H1 (cell line): ENCODE results near the gene NCOA5. TPM values are rescaled to one million over a fixed set of nuclear protein-coding genes. Genes with fewer than 3 reads are reported as not detected.

Source experiments
- CTCF ChIA-PET: fragments of 300-600 bp; sonication (Branson Sonifier 250); formaldehyde crosslinking; loops from one replicate; lab custom pipeline; 2021; ENCODE audit not compliant: partially characterized antibody; lab: Charles Lee
- POLR2A ChIA-PET: fragments of 300-600 bp; sonication (Branson Sonifier 250); formaldehyde crosslinking; loops from one replicate; lab custom pipeline; 2021; ENCODE audit warnings: inconsistent platforms; ENCODE audit not compliant: partially characterized antibody; lab: Charles Lee
- DNase-seq, 2 experiments: peaks; one replicate each; pipeline versions ENCODE4 v3.0.0 to v3.0.0-alpha.2; 2010 to 2022; ENCODE audit warnings: low spot score in 2 of 2, low read depth in 1 of 2, mixed read lengths in 1 of 2
- FAIRE-seq: peaks from 2 replicates; lab custom pipeline; 2011; peaks lifted over from hg19 to GRCh38; lab: Jason Lieb, UNC
- H2AFZ ChIP-seq: 2 replicates; pipeline ENCODE4 v1.8.1; 2012; ENCODE audit warnings: low read length, inconsistent platforms
- H2AK5ac ChIP-seq: 2 replicates; pipeline ENCODE4 v1.6.1; 2013; ENCODE audit warnings: low read depth, low read length
- H2BK120ac ChIP-seq: replicated peaks from 2 replicates; pipeline ENCODE3; 2013; ENCODE audit warnings: low read depth, low read length, inconsistent platforms
- H2BK12ac ChIP-seq: 2 replicates; pipeline ENCODE4 v1.6.1; 2013; ENCODE audit warnings: low read depth, low read length
- H2BK15ac ChIP-seq: 2 replicates; pipeline ENCODE4 v1.6.1; 2013; ENCODE audit warnings: low read length
- H2BK20ac ChIP-seq: 2 replicates; pipeline ENCODE4 v1.6.1; 2013; ENCODE audit warnings: low read length
- H2BK5ac ChIP-seq: 2 replicates; pipeline ENCODE4 v1.6.1; 2013; ENCODE audit warnings: low read depth, low read length
- H3K14ac ChIP-seq: 2 replicates; pipeline ENCODE4 v1.6.1; 2013; ENCODE audit warnings: inconsistent platforms; ENCODE audit not compliant: insufficient read length
- H3K18ac ChIP-seq: 2 replicates; pipeline ENCODE4 v1.6.1; 2013; ENCODE audit warnings: low read length; ENCODE audit errors: extremely low read depth
- H3K23ac ChIP-seq: 2 replicates; pipeline ENCODE4 v1.6.1; 2013; ENCODE audit warnings: inconsistent platforms; ENCODE audit not compliant: insufficient read length
- H3K23me2 ChIP-seq: 2 replicates; pipeline ENCODE4 v1.6.1; 2013; ENCODE audit warnings: low read depth, low read length
- H3K27ac ChIP-seq: 2 replicates; pipeline ENCODE4 v1.6.1; 2011; ENCODE audit warnings: low read depth, low read length, inconsistent platforms
- H3K27me3 ChIP-seq, 4 experiments: replicated peaks in 1 of 4; 1 replicate in 1 of 4; 2 replicates in 3 of 4; pipeline versions ENCODE4 v1.6.1 to v1.8.1; 2011 to 2013; ENCODE audit warnings: low read length in 3 of 4, mild to moderate bottlenecking in 3 of 4, inconsistent platforms in 2 of 4, mixed read lengths in 2 of 4, moderate library complexity in 1 of 4; ENCODE audit not compliant: control insufficient read depth in 3 of 4, insufficient read depth in 3 of 4; ENCODE audit errors: extremely low read depth in 1 of 4
- H3K36me3 ChIP-seq, 4 experiments: 2 replicates each; pipeline versions ENCODE4 v1.6.1 to v1.8.1; 2011 to 2013; ENCODE audit warnings: mild to moderate bottlenecking in 4 of 4, low read length in 3 of 4, moderate library complexity in 2 of 4, control low read depth in 1 of 4, inconsistent platforms in 1 of 4; ENCODE audit not compliant: insufficient read depth in 4 of 4, control insufficient read depth in 2 of 4
- H3K4ac ChIP-seq: replicated peaks from 2 replicates; pipeline ENCODE3; 2013; ENCODE audit warnings: low read length, low read depth, mixed read lengths, inconsistent platforms; ENCODE audit not compliant: insufficient read length
- H3K4me1 ChIP-seq, 4 experiments: replicated peaks in 1 of 4; 1 replicate in 1 of 4; 2 replicates in 3 of 4; pipeline versions ENCODE4 v1.6.1 to v1.8.1; 2011 to 2013; ENCODE audit warnings: low read length in 3 of 4, inconsistent platforms in 2 of 4, mixed read lengths in 1 of 4; ENCODE audit not compliant: insufficient read depth in 4 of 4, control insufficient read depth in 3 of 4
- H3K4me2 ChIP-seq, 2 experiments: 2 replicates each; pipeline versions ENCODE4 v1.6.1 to v1.8.1; 2011 to 2013; ENCODE audit warnings: low read depth in 2 of 2, low read length in 2 of 2, control low read depth in 1 of 2, inconsistent platforms in 1 of 2, mild to moderate bottlenecking in 1 of 2; ENCODE audit not compliant: insufficient read depth in 1 of 2
- H3K4me3 ChIP-seq, 4 experiments: fragments of 200-600, 300-600 bp in 1 of 4; sonication (generic), shearing (Covaris generic), sonication (Bioruptor Twin) in 1 of 4; 2 replicates each; pipeline versions ENCODE4 v1.5.1 to v1.8.1; 2011 to 2016; ENCODE audit warnings: low read length in 4 of 4, low read depth in 3 of 4, control low read depth in 2 of 4, inconsistent platforms in 2 of 4, mild to moderate bottlenecking in 2 of 4, mixed read lengths in 1 of 4, moderate library complexity in 1 of 4; ENCODE audit not compliant: insufficient read depth in 2 of 4; ENCODE audit errors: extremely low read depth in 1 of 4
- H3K56ac ChIP-seq: replicated peaks from 2 replicates; pipeline ENCODE3; 2013; ENCODE audit warnings: low read depth, mild to moderate bottlenecking, mixed read lengths, low read length, inconsistent platforms; ENCODE audit not compliant: insufficient read length
- H3K79me1 ChIP-seq: 2 replicates; pipeline ENCODE4 v1.6.1; 2013; ENCODE audit warnings: low read depth, low read length, control low read depth
- H3K79me2 ChIP-seq, 2 experiments: 2 replicates each; pipeline versions ENCODE4 v1.6.1 to v1.8.1; 2012 to 2013; ENCODE audit warnings: low read length in 2 of 2, mild to moderate bottlenecking in 2 of 2, inconsistent platforms in 1 of 2; ENCODE audit not compliant: insufficient read depth in 2 of 2, control insufficient read depth in 1 of 2
- H3K9ac ChIP-seq, 4 experiments: replicated peaks in 1 of 4; 1 replicate in 1 of 4; 2 replicates in 3 of 4; pipeline versions ENCODE4 v1.6.1 to v1.8.1; 2011 to 2013; ENCODE audit warnings: low read depth in 3 of 4, low read length in 3 of 4, control low read depth in 2 of 4, mild to moderate bottlenecking in 2 of 4, moderate library complexity in 2 of 4, inconsistent platforms in 1 of 4; ENCODE audit errors: extremely low read depth in 1 of 4
- H3K9me3 ChIP-seq, 2 experiments: 2 replicates each; pipeline versions ENCODE4 v1.6.1 to v1.8.1; 2012 to 2013; ENCODE audit warnings: mild to moderate bottlenecking in 2 of 2, moderate library complexity in 2 of 2, control low read depth in 1 of 2, inconsistent platforms in 1 of 2, low read depth in 1 of 2, low read length in 1 of 2, mixed read lengths in 1 of 2; ENCODE audit not compliant: insufficient read depth in 2 of 2
- H4K20me1 ChIP-seq, 2 experiments: replicated peaks in 1 of 2; 2 replicates each; pipeline versions ENCODE3 to v1.8.1; 2011 to 2013; ENCODE audit warnings: inconsistent platforms in 2 of 2, low read length in 2 of 2, mild to moderate bottlenecking in 1 of 2; ENCODE audit not compliant: insufficient read depth in 2 of 2, control insufficient read depth in 1 of 2
- H4K5ac ChIP-seq: 2 replicates; pipeline ENCODE4 v1.6.1; 2013; ENCODE audit warnings: low read length, low read depth, mixed read lengths, inconsistent platforms; ENCODE audit not compliant: insufficient read length
- H4K8ac ChIP-seq: 2 replicates; pipeline ENCODE4 v1.8.0; 2013; ENCODE audit warnings: mild to moderate bottlenecking, moderate library complexity, low read length, inconsistent platforms; ENCODE audit not compliant: insufficient read depth; ENCODE audit errors: extremely low read depth
- H4K91ac ChIP-seq: replicated peaks from 2 replicates; pipeline ENCODE3; 2013; ENCODE audit warnings: low read length, mixed read lengths, inconsistent platforms; ENCODE audit not compliant: insufficient read length
- CREB1 ChIP-seq: IDR thresholded peaks from 2 replicates; pipeline ENCODE4 v1.6.1; 2012; ENCODE audit warnings: inconsistent platforms
- POLR2AphosphoS5 ChIP-seq: IDR thresholded peaks from 2 replicates; pipeline ENCODE4 v1.6.1; 2011; ENCODE audit warnings: low read depth, low read length
- RXRA ChIP-seq: IDR thresholded peaks from 2 replicates; pipeline ENCODE4 v1.6.1; 2011; ENCODE audit warnings: low read depth, mild to moderate bottlenecking, low read length, moderate library complexity; ENCODE audit not compliant: insufficient read depth
- SP4 ChIP-seq: IDR thresholded peaks from 2 replicates; pipeline ENCODE4 v1.6.1; 2012; ENCODE audit warnings: low read length, inconsistent platforms
- YY1 ChIP-seq: IDR thresholded peaks from 2 replicates; pipeline ENCODE4 v1.6.1; 2011; ENCODE audit warnings: low read depth, mild to moderate bottlenecking, low read length
- WGBS, 2 experiments: shearing (Covaris generic) in 1 of 2; methylation state at CpG; one replicate each; pipeline versions ENCODE4 v1.1.6 to v1.1.7; 2013 to 2015; ENCODE audit warnings: low lambda C conversion rate in 2 of 2, mixed read lengths in 2 of 2, inconsistent platforms in 1 of 2, low coverage in 1 of 2, missing lambda C conversion rate in 1 of 2; ENCODE audit not compliant: insufficient replicate concordance in 2 of 2, insufficient coverage in 1 of 2, insufficient read length in 1 of 2; ENCODE audit errors: extremely low coverage in 1 of 2, missing lambda C conversion rate in 1 of 2; 5-methylcytosine and 5-hydroxymethylcytosine counted together
- polyA plus RNA-seq, 7 experiments: library from polyadenylated mRNA; depleted of rRNA in 3 of 7; stranded (reverse) in 5 of 7; unstranded in 2 of 7; fragments of >200 nt in 5 of 7; fragments of 200-250 nt in 2 of 7; gene quantifications; 1 replicate in 5 of 7; 2 replicates in 1 of 7; 4 replicates in 1 of 7; pipeline versions ENCODE4 v1.2.1 to v1.2.3, GENCODE V29; 2011 to 2013; ENCODE audit warnings: missing spikeins in 2 of 7, mixed read lengths in 2 of 7
- total RNA-seq: library from RNA; stranded (reverse); fragmentation: NEBNext Ultra II Directional; extraction: Animal tissue kit (Norgen Biotek cat#: 25700); gene quantifications from 2 replicates; pipeline ENCODE4 v1.2.1, GENCODE V29; 2021

Gene NCOA5
- total and polyA plus RNA-seq, 2 of the 8 experiments (the other 6 are each of a cell fraction or from before 2014, with no cell fraction given), result 20.4 to 29.0 TPM

DNA sequence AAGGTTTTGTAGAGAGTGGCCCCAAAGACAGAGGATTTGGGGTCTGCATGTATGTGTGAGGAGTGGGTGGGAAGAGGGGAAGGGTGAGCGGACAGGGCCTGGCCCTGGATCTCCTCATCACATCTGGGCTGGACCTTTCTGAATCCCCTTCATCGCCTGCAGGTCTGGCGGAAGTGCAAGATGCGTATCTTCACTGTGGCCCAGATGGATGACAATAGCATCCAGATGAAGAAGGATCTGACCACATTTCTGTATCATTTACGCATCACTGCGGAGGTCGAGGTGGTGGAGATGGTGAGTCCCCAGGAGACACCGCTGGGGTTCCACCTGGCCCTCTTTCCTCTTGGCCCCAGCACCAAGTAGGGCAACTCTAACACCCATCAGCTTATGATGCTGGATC, 36.3 kb downstream of the NCOA5 start:
- Histone ChIP-seq H3K23me2 (peaks cover 7% of the 10 kb centered on the region; the same call in 1 of the 2 replicates), H3K9me3 (no peaks in the 10 kb centered on the region), H3K23ac (no peak overlapping the region), H3K4me2 (no peak overlapping the region), H2BK5ac (no peak overlapping the region), H2BK15ac (no peak overlapping the region), H3K79me2 (no peaks in the 10 kb centered on the region), H3K4me3 (no peak overlapping the region), H3K27ac (no peak overlapping the region), H4K8ac (no peak overlapping the region), H2AK5ac (no peak overlapping the region), H2BK20ac (no peak overlapping the region), H4K20me1 (peaks cover 4 to 20% of the 10 kb centered on the region in 2 experiments), H3K4ac (no peak overlapping the region), H3K9ac (no peak overlapping the region), H3K79me1 (no peaks in the 10 kb centered on the region), H4K91ac (no peak overlapping the region), H2BK120ac (no peak overlapping the region), H3K36me3 (no peaks in the 10 kb centered on the region), H3K56ac (no peak overlapping the region), H3K14ac (no peak overlapping the region), H3K27me3 (peaks cover 4 to 48% (median 32%) of the 10 kb centered on the region in 4 experiments), H2BK12ac (no peak overlapping the region), H2AFZ (no peak overlapping the region), H3K18ac (no peak overlapping the region), H4K5ac (no peak overlapping the region), H3K4me1 (peaks cover 0 to 7% (median 6%) of the 10 kb centered on the region in 4 experiments; a peak in 6 of 7 replicates)
- DNase-seq (no peak), FAIRE-seq (no peak)
- 84% methylated on average over 8 of the region's 8 CpGs; no CpG with 5 or more reads in 1 of the 2 experiments for WGBS, 2 experiments
- ChIA-PET POLR2A (interaction anchor here (0.6 to 1.1 kb wide), 2 partner anchors 13 to 66 kb away, joined by 3 read pairs; no protein-coding TSS in a partner anchor), CTCF (interaction anchor here (1.8 kb wide), 1 partner anchor 31 kb away, joined by 5 read pairs; no protein-coding TSS in a partner anchor)
- no peak for TF ChIP-seq RXRA
- TF ChIP-seq POLR2AphosphoS5, result no peak
- TF ChIP-seq SP4, result no peak
- TF ChIP-seq YY1, result no peak
- TF ChIP-seq CREB1, result no peak
